Esophagus squamous epithelium (tissue), 5 donors: Measurements from ENCODE around the gene KIAA1210. TPM values are rescaled to one million over a fixed set of nuclear protein-coding genes. Genes with fewer than 3 reads are reported as not detected.

ENCODE experiments used
- DNase-seq: peaks from one replicate; lab custom pipeline; 2025; lab: John Stamatoyannopoulos, UW
- H3K27ac ChIP-seq, 4 donors: fragments of 200-600 bp; sonication (generic); one replicate each; pipeline ENCODE4 v1.5.1; 2016 to 2019; ENCODE audit warnings: mild to moderate bottlenecking in 1 of 4
- H3K27me3 ChIP-seq, 4 donors: fragments of 200-600 bp; sonication (generic); 1 replicate in 3 of 4; 2 replicates in 1 of 4; pipeline versions ENCODE4 v1.5.1 to v1.6.0; 2017 to 2021; ENCODE audit warnings: antibody characterized with exemption in 1 of 4
- H3K36me3 ChIP-seq, 3 donors: fragments of 200-600 bp; sonication (generic); one replicate each; pipeline ENCODE4 v1.5.1; 2016 to 2019
- H3K4me1 ChIP-seq, 3 donors: fragments of 200-600 bp; sonication (generic); one replicate each; pipeline ENCODE4 v1.5.1; 2017 to 2019
- H3K4me3 ChIP-seq, 4 donors: fragments of 200-600 bp; sonication (generic); 1 replicate in 3 of 4; 2 replicates in 1 of 4; pipeline ENCODE4 v1.5.1; 2016 to 2019; ENCODE audit warnings: mild to moderate bottlenecking in 2 of 4, moderate library complexity in 1 of 4
- H3K9me3 ChIP-seq, 3 donors: fragments of 200-600 bp; sonication (generic); one replicate each; pipeline ENCODE4 v1.5.1; 2016 to 2019
- POLR2A ChIP-seq, 4 donors: fragments of 450-650 bp; IDR thresholded peaks; one replicate each; pipeline ENCODE4 v1.6.1; 2017; ENCODE audit warnings: antibody characterized with exemption in 4 of 4, mild to moderate bottlenecking in 4 of 4, moderate library complexity in 3 of 4
- WGBS, 2 donors: methylation state at CpG; one replicate each; pipeline ENCODE4 v1.1.5; 2018; 5-methylcytosine and 5-hydroxymethylcytosine counted together
- intact Hi-C: fragments of 100-400 bp; cut with DNase I; formaldehyde crosslinking; loops from one replicate; pipeline ENCODE4 v1.15.0; 2022
- total RNA-seq, 4 donors: library from RNA; depleted of rRNA; stranded (reverse); fragments of >200 nt; gene quantifications; one replicate each; pipeline ENCODE4 v1.1.0, GENCODE V29; 2016
- TF ChIP-seq, protein P1 (sequence below), 6 experiments: fragments of 450-650 bp in 4 of 6; fragments of 200-600 bp in 2 of 6; sonication (generic) in 2 of 6; IDR thresholded peaks; one replicate each; pipeline ENCODE4 v1.5.1; 2016 to 2019; ENCODE audit warnings: antibody characterized with exemption in 6 of 6, mild to moderate bottlenecking in 4 of 6, moderate library complexity in 4 of 6
- donor health status: DM: yes; HTN: yes; CAD: no.

The KIAA1210 gene
- total RNA-seq, 4 donors from 2014 or later: not detected

DNA sequence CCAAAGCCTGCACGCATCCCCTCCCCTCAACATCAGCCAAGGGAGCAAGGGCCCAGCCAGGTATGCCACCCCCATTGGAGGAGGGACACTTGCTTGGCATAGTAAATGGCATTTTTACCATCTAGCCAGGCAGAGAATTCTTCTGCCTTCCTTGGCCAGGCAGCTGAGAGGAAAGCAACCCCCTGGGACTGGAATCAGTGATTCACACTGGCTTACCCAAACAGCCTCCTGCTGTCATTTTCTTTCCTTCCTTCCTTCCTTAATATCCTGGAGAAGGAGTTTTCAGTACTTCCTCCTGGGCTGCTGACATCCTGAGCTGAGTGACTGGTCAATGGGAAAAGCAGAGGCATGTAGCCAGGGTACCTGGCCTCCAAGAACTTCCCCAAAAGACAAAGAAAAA lies 28.6 kb upstream of the KIAA1210 start:
- Histone ChIP-seq H3K4me1 (no peaks in the 10 kb centered on the region), H3K9me3 (no peaks in the 10 kb centered on the region), H3K27ac (no peak overlapping the region), H3K36me3 (no peaks in the 10 kb centered on the region), H3K27me3 (no peaks in the 10 kb centered on the region), H3K4me3 (no peak overlapping the region)
- WGBS, 2 donors: no CpG with 5 or more reads among the region's 1 CpG
- TF ChIP-seq, protein P1, sequence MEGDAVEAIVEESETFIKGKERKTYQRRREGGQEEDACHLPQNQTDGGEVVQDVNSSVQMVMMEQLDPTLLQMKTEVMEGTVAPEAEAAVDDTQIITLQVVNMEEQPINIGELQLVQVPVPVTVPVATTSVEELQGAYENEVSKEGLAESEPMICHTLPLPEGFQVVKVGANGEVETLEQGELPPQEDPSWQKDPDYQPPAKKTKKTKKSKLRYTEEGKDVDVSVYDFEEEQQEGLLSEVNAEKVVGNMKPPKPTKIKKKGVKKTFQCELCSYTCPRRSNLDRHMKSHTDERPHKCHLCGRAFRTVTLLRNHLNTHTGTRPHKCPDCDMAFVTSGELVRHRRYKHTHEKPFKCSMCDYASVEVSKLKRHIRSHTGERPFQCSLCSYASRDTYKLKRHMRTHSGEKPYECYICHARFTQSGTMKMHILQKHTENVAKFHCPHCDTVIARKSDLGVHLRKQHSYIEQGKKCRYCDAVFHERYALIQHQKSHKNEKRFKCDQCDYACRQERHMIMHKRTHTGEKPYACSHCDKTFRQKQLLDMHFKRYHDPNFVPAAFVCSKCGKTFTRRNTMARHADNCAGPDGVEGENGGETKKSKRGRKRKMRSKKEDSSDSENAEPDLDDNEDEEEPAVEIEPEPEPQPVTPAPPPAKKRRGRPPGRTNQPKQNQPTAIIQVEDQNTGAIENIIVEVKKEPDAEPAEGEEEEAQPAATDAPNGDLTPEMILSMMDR (IDR thresholded peaks at IDR 0.05): no peak
- no peak for TF ChIP-seq POLR2A (IDR thresholded peaks at IDR 0.05)
- DNase-seq: no peak
- intact Hi-C loops: no loop called here

DNA sequence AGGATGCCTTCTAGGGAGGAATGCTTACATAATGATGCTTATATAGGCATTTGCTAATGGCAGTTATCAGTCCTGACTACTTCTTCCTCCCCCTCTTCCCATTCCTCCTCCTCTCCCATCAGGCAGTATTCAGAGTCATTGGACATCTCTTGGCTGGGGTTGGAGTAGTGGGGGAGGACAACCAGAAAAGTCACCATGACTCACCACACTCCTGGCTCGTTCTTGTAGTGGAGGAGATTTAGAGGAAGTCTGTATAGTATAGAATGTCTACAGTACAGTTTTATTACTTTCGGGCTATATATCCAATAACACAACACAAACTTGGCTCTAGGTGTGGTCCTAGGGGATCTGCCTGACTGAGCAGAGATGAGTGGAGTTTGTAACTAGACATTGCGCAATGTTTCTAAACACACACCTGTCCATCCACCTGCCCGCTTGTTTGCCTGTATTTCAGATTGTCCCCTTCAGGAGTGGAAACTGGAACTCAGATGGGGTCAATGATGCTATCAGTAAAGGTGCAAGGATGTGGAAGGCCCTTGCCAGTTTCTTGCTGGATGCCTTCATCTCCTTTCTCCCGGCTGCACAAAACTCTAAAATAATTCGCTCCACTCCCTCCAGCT lies 27.9 kb upstream of the KIAA1210 start:
- no peak overlapping the region for H3K27ac ChIP-seq
- H3K36me3 ChIP-seq: no peaks in the 10 kb centered on the region
- no peak overlapping the region for H3K4me3 ChIP-seq
- no peak for TF ChIP-seq POLR2A (IDR thresholded peaks at IDR 0.05)
- TF ChIP-seq, protein P1 (IDR thresholded peaks at IDR 0.05): no peak
- no peak for DNase-seq
- WGBS, 2 donors: 56 to 100% methylated on average over 2 to 6 of the region's 6 CpGs
- intact Hi-C loops: no loop called here
- H3K27me3 ChIP-seq: no peaks in the 10 kb centered on the region
- no peaks in the 10 kb centered on the region for H3K9me3 ChIP-seq
- H3K4me1 ChIP-seq: no peaks in the 10 kb centered on the region

DNA sequence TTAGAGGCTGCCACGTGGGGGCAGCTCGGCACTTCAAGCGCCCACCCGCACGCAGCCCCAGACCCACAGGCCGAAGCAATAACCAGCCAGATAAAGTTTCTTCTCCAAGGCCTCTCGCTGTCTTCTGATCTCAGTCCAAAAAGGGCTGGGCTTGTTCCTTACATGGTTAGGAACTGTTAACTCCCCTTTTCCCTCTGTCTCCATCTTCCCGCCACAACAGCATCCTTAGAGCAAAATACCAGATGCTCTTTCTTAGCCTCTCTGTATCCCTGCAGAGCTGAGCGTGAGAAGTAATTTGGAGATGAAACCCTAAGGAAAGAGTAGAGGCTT lies 23.4 kb upstream of the KIAA1210 start:
- TF ChIP-seq, protein P1 (IDR thresholded peaks at IDR 0.05): no peak
- no peak for TF ChIP-seq POLR2A (IDR thresholded peaks at IDR 0.05)
- no peaks in the 10 kb centered on the region for H3K27me3 ChIP-seq
- DNase-seq: no peak
- H3K27ac ChIP-seq: no peak overlapping the region
- H3K4me1 ChIP-seq: no peaks in the 10 kb centered on the region
- H3K9me3 ChIP-seq: no peaks in the 10 kb centered on the region
- intact Hi-C loops: no loop called here
- H3K4me3 ChIP-seq: no peak overlapping the region
- H3K36me3 ChIP-seq: no peaks in the 10 kb centered on the region
- WGBS, 2 donors: 30 to 63% methylated on average over 2 of the region's 9 CpGs

DNA sequence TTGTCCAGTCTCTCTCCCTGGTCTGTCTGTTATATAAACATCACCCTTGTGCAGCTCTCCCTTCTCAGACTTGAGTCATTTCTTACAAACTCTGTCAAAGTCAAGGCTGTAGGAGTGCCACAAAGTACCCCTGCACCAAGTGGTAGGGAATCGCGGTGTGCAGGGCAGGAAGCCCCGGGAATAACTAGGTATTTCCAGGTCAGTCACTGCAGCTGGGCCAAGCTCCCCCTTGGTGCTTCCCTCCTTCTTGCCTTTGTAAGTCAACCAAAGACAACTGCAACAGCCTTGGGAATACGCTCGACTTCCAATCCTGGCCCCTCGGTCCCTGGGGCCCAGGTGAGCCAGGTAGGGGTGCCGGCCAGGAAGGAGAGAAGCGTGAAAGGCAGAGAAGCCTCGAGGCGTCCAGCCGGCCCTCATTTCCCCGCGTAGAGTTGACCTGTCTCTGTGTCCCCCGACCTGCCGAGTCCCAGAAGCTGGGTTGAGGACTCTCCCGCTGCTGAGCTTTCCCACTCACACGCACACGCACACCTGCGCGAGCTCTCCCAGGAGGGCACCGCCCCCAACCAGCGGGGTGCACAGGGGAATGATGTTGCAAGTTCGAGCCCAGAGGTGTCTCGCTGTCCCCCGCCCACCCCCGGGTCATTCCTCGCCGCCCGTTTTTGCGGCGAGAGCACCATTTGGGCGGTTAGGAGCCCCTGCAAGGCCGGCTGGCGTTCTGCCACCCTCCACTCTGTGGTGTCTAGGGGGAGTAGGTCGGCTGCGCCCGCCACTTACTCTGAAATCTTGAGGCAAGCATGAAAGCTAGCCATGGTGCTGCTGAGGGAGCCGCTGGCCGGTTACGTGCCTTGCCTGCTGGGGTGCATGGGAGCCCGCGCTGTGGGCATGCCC lies 22.8 kb upstream of the KIAA1210 start:
- H3K36me3 ChIP-seq: no peaks in the 10 kb centered on the region
- H3K27me3 ChIP-seq: no peaks in the 10 kb centered on the region
- H3K27ac ChIP-seq: no peak overlapping the region
- DNase-seq: no peak
- WGBS, 2 donors: 54% methylated on average over 18 of the region's 42 CpGs; no CpG with 5 or more reads in 1 of the 2 donors
- H3K4me1 ChIP-seq: no peaks in the 10 kb centered on the region
- TF ChIP-seq, protein P1 (IDR thresholded peaks at IDR 0.05): no peak
- no peak for TF ChIP-seq POLR2A (IDR thresholded peaks at IDR 0.05)
- H3K4me3 ChIP-seq: no peak overlapping the region
- intact Hi-C loops: no loop called here
- H3K9me3 ChIP-seq: no peaks in the 10 kb centered on the region

DNA sequence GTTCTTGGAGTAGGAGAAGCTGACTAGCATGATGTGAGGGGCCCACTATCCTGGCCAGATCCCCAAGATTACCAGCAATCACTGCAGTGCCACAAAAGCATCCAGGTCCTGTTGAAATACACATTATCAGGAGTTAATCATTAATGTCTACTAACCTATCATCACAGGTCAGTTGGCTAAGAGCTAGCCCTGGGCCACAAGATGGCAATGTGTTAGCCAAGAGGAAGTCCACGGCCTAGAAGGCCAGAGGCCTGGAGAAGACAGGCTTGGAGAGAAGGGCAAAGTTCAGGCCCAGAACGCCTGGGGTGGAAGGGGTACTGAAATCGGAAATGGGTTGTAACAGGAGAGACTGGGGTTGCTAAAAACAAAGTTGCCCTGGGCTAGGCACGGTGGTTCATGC lies 19.9 kb upstream of the KIAA1210 start:
- no peak for DNase-seq
- Histone ChIP-seq H3K36me3 (no peaks in the 10 kb centered on the region), H3K4me1 (no peaks in the 10 kb centered on the region), H3K9me3 (no peaks in the 10 kb centered on the region), H3K4me3 (no peak overlapping the region), H3K27ac (no peak overlapping the region), H3K27me3 (no peaks in the 10 kb centered on the region)
- WGBS, 2 donors: 72 to 81% methylated on average over 3 to 4 of the region's 4 CpGs
- TF ChIP-seq, protein P1 (IDR thresholded peaks at IDR 0.05): no peak
- no peak for TF ChIP-seq POLR2A (IDR thresholded peaks at IDR 0.05)
- intact Hi-C loops: no loop called here
